GM18867 (cell line): ENCODE data around the gene PARN.
"Not testable (repeated sequence)": the region's sequence is repeated elsewhere in the genome, so short reads cannot be mapped to it uniquely, and the experiment has no call there.

Source experiments
- ATAC-seq: cut with Tn5 transposase; IDR thresholded peaks from one replicate; pipeline ENCODE4 v1.9.1; 2021; ENCODE audit warnings: mild to moderate bottlenecking, moderate library complexity; ENCODE audit not compliant: unreplicated experiment

The PARN gene, protein sequence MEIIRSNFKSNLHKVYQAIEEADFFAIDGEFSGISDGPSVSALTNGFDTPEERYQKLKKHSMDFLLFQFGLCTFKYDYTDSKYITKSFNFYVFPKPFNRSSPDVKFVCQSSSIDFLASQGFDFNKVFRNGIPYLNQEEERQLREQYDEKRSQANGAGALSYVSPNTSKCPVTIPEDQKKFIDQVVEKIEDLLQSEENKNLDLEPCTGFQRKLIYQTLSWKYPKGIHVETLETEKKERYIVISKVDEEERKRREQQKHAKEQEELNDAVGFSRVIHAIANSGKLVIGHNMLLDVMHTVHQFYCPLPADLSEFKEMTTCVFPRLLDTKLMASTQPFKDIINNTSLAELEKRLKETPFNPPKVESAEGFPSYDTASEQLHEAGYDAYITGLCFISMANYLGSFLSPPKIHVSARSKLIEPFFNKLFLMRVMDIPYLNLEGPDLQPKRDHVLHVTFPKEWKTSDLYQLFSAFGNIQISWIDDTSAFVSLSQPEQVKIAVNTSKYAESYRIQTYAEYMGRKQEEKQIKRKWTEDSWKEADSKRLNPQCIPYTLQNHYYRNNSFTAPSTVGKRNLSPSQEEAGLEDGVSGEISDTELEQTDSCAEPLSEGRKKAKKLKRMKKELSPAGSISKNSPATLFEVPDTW

DNA sequence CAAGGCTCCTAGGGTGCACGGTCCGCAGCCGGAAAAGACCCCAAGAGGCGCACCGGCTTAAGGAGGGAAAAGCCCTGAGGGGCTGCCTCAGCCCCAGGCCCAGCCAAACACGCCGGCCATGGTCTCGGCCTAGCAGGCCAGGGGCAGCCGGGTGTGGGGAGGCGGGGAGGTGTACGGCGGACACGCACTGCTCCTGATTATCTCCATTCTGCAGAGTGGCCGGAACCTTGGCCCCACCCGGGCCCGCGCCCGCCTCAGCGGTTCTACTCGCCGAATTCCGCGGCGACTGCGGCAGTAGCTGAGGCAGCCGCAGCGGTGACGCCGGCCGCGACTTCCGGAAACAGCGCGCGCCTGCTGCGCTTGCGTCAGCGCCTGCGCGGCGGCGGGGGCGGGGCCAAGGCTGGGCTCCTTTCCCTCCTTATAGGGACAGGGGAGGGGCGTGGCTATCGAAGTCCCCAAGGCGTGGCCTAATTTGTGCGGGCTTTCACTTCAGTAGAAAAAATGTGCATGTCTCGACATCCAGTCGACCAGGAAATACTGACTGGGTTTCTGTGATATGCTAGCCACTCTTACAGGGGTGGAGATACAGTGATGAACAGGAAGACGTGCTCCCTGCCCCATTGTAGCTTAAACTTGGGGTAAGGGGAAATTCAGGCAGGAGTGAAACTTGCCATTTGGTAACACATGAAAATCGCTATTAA lies at the start of gene PARN:
Gene PARN, minus strand, starts transcription at position 342 of the 701 bp plus-strand sequence. Its CDS starts 135 bp downstream, at position 207.
- peak; percentile 59 for ATAC-seq

DNA sequence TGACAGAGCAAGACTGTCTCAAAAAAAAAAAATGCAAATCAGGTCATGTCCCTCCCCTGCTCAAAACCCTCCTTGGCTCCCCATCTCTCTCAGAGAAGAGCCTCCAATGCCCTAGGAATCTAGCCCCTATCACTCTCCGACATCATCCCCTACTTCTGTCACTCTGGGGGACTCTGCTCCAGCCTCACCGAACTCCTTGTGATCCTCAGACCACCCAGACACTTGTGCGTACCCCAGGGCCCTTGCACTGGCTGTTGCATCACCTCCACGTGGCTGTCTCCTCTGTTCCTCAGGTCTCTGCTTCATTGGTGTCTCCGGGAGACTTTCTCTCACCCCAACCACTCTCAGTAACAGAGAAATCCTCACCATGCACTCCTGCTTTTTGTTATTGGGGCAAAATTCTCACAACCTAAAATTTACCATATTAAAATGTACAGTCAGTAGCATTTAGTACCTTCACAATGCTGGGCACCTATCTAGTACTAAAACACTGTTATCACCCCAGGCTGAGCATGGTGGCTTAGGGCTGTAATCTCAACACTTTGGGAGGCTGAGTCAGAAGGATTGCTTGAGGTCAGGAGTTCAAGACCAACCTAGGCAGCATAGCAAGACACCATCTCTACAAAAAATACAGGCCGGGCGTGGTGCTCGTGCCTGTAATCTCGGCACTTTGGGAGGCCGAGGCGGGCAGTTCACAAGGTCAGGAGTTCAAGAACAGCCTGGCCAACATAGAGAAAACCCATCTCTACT lies 48.9 kb upstream of the PARN start:
- no peak for ATAC-seq

DNA sequence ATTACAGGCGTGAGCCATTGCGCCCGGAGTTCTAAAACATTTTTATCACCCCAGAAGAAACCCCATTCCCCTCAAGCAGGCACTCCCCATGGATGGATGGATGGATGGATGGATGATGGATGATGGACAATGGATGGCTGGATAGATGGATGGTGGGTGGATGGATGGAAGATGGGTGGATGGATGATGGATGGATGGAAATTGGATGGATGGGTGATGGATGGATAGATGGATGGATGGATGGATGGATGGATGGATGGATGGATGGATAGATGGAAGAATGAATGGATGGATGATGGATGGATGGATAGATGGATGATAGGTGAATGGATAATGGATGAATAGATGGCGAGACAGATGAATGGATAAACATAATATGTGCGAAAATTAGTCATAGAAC lies 47.6 kb upstream of the PARN start:
- no peak for ATAC-seq

DNA sequence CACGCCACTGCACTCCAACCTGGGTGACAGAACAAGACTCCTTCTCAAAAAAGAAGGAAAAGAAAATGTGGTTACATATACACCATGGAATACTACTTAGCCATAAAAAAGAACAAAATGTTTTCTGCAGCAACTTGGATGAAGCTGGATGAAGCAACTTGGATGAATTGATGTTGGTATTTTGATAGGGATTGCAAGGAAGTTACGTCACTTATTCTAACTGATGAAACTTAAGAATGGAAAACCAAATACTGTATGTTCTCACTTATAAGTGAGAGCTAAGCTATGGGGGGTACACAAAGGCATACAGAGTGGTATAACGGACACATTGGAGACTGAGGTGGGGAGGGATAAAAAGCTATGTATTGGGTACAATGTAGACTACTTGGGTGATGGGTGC lies 46.6 kb upstream of the PARN start:
- ATAC-seq = no peak

DNA sequence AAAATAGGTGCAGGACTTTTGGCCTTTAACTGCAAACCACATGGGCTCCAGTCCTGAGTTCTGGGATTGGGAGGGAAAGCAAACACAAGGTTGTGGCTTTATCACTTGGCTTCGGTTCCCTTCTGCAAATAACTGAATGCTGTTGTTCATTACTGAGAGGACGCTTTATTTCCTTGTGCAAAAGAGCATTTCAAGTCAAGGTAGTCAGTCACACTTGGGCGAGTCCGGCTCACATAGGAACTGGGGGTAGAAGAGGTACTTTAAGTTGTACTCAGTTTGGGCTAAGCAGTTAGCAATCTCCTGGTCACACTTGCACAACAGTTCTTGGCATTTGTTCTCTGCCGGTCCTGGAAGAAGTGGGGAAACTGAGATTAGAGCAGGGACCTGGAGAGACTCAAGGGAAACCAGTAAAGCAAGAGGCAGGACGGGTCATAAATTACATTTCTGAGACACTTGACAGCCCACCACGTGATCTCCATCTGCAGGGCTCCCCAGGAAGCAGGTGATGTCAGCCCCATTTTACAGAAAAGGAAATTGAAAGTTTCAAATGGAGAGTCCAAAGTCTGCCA lies 42.4 kb upstream of the PARN start:
- peak; percentile 80 for ATAC-seq

DNA sequence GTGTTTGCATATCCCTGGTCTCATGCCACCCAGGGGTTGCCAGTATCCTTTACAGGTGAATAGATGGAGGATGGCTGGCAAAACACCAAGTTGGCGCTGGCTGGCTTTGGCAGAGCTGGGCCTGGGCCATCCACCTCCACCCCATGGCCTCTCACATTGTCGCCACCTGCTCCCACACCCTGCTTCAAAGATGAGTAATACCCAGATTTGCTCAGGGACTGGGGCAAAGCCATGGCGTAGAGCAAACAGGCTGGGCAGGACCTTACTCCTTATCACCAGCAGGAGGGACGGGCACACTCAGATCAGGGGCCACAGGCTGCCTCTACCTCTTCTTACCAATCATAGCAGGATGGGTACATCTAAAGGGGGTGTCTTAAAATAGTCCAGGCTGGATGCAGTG lies 39.7 kb upstream of the PARN start:
- no peak for ATAC-seq

DNA sequence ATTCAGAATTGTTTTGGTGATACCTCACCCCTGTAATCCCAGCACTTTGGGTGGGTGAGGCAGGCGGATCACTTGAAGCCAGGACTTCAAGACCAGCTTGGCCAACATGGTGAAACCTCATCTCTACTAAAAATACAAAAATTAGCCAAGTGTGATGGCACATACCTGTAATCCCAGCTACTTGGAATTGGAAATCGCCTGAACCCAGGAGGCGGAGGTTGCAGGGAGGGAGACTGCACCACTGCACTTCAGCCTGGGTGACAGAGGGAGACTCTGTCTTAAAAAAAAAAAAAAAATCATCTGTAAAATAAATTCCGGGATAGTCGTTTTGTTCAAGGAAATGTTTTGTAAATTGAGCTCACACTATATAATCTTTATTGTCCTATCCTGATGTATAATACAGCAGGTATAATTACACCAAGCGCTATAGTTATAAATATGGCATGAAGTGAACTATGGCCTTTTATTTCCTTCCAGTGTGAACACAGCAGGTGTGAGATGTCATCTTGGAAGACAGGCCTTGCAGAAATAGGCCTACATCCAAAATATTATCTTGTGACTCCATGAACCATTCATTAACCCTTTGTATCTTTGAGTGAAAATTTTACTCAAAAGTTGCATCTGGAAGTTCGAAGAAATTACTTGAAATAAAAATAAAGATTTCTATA lies 38.6 kb upstream of the PARN start:
- ATAC-seq = no peak

DNA sequence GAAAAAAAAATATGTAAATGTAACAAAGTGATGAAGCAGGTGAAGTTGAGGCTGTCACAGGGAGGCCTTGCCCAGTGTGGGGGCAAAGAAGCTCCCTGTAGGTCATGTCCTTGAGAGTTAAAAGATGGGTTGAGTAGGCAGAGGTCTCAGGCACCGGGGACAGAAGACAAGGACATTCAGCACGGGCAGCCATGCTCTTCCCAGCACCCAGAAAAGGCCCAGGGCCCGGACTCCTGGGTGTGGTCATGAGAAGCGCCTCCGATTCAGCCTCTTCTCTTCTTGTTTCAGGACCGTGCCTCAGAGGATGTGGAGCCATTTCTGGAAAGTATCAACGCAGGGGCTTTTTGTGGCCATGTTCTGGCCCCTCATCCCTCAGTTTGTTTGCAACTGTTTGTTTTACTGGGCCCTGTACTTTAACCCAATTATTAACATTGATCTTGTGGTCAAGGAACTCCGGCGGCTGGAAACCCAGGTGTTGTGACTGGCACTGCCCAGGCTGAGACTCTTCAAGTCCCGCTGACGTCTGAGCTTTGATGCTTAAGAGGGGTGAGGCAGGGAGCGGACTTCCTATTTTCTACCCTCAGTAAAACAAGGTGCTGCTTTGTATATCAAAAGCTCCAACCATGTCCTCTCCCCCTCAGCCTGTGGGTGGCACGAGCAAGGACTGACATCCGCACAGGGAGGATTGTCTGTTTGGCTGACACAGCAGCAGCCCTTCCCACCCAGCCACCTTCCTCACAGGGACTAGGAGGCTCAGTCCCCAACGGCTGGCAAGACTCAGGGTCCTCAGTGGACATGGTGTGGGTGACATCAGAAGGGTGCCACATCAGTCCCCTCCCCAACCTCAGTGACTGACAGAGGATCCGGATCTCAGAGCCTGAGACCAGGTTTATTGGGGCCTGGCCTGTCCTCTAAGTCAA lies 37.5 kb upstream of the PARN start:
- ATAC-seq = no peak

DNA sequence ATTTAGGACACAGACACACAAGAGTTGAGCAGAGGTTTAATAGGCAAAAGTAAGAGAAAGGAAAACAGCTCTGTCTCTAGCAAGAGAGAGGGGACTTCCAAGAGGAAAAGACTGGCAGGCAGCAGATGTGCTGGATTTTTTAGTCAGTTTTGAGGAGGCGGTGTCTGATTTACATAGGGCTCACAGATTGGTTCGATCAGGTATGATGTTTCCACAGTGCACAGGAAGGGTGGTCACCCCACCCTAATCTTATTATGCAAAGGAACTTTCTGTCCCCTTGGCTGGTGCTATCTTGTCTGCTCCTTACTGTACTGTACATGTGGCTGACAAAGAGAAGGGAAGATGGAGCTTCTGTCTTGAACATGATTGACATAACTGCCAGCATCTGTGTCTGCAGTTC lies 28.0 kb upstream of the PARN start:
- ATAC-seq = peak; percentile 58

DNA sequence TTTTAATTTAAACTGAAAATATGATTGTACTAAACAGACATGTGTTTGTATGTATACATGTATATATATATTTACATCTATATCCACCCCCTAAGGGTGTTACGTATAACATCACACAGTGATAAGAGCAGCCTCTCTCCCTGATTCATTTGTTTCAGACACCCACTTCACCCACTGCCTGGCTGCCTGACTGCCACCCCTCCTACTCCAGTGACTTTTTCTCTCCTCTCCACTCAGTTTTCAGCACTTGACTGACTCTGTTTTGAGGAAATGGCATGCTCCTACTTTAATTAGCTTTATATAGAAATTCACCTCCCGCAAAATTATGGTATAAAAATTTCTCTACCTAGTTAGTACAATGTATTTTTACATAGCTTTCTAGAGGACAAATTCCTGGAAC lies 22.7 kb upstream of the PARN start:
- ATAC-seq = no peak

DNA sequence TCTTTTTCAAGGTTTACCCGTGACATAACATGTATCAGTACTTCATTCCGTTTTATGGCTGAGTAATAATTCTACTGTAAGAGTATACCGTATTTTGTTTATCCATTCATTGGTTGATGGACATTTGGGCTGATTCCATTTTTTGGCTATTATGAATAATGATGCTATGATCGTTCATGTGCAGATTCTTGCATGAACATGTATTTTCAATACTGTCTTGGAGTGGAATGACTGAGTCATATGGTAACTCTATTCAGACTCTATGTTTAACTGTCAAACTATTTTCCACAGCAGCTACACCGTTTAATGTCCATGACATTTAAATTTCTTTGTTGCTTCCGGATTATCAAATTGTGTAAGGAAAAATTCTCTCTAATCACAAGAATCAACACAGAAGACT lies 20.6 kb upstream of the PARN start:
- no peak for ATAC-seq

DNA sequence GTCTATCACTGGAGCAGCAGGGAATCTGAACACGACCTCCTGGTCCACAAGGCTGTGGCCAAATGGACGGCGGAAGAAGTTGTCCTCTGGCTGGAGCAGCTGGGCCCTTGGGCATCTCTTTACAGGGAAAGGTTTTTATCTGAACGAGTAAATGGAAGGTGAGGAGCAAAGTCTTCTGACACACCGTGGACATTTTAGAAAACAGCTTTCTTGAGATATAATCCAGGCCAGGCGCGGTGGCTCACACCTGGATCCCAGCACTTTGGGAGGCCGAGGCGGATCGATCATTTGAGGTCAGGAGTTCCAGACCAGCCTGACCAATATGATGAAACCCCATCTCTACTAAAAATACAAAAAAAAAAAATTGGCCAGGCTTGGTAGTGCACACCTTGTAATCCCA lies 19.8 kb upstream of the PARN start:
- no peak for ATAC-seq

DNA sequence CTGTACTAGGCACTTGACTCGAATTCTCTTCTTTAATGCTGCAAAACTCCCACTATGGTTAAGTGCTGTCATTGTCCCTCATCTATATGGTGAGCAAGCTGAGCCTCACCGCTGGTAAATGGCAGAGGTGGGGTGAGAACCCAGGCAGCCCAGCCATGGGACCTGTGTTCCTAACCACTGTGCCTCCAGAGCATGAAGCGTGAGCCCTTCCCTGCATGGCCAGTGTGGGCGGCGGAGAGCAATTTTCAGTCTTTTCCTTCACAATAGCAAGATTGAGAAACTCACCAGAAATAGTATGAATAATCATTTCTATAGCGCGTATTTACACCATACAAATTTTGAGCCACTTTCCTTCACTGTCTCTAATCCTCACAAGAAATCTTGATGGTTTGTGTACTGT lies 11.9 kb upstream of the PARN start:
- ATAC-seq = no peak

DNA sequence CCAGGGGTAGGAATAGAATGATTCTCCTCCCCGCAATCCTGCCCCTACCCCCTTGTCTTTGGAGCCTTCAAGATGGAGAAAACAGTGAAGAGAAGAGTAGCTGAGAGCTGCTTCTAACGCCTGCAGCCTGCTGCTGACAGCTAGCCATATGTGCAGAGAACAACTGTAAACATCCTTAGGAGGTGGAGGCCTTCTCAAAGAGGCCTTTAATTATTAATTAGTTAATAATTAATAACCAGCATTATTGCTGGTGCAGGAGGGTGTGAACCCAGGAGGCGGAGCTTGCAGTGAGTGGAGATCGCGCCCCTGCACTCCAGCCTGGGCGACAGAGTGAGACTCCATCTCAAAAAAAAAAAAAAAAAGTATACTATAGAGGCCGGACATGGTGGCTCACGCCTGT lies 11.1 kb upstream of the PARN start:
- no peak for ATAC-seq

DNA sequence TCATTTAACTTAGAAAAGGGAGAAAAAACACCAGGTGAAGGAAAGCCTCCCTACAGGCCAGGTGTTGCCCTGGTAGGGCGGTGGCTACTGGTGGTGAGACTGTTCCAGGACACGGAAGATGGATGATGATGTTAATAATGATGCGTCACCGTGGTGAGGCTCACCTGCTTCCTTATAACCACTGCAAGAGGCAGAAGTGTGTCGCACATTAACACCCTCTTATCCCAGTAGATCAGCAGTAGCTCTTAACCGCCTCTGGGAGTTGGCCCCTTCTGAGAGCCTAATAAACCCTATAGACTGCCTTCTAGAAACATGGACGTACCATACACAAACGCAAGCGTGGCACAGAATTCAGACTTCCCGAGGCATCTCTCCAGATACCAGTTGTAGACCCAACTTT lies 10.5 kb upstream of the PARN start:
- no peak for ATAC-seq

DNA sequence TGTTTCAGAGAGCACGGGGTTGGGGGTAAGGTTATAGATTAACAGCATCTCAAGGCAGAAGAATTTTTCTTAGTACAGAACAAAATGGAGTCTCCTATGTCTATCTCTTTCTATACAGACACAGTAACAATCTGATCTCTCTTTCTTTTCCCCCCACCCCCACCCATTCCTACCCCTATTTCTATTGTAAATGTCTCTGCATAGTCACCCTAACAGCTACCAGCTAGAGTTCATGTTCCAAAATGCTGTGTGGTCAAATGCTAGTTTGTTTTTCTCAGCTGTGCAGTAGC lies 6.8 kb upstream of the PARN start:
- not testable (repeated sequence) for ATAC-seq

DNA sequence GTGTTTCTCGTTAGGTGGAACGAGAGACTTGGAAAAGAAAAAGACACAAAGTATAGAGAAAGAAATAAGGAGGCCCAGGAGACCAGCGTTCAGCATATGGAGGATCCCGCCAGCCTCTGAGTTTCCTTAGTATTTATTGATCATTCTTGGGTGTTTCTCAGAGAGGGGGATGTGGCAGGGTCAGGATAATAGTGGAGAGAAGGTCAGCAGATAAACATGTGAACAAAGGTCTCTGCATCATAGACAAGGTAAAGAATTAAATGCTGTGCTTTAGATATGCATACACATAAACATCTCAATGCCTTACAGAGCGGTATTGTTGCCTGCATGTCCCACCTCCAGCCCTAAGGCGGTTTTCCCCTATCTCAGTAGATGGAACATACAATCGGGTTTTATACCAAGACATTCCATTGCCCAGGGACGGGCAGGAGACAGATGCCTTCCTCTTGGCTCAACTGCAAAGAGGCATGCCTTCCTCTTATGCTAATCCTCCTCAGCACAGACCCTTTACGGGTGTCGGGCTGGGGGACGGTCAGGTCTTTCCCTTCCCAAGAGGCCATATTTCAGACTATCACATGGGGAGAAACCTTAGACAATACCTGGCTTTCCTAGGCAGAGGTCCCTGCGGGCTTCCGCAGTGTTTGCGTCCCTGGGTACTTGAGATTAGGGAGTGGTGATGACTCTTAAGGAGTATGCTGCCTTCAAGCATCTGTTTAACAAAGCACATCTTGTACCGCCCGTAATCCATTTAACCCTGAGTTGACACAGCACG lies 6.3 kb upstream of the PARN start:
- ATAC-seq = not testable (repeated sequence)

DNA sequence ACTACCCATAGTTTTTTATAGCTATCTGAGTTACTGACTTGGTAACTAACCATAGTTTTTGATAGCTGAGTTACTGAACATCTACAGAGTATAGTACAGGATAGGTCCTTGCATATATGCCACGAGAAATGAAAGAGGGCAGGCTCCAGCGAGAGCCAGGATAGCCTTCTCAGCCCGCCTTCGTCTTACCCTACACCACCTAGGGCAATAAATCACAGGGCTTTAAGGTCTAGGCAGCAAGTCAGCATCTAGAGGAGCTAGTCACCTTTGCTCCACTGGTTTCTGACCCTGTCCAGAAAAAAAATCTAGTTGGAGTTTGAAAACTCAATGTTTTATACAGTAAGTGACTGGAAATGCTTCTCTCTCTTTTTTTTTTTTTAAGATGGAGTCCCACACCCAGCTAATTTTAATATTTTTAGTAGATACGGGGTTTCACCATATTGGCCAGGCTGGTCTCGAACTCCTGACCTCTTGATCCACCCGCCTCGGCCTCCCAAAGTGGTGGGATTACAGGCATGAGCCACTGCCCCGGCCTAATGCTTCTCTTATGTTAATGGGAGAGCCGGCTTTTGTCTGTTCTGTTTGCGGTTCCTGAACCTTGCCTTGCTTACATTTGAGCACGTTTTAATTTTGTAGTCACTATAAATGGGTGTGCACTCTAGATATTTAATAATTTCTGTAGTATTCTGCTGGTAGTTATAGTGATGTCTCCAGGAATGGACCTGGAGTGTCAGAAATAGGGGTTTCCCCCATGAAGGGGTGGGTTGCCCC lies 5.5 kb upstream of the PARN start:
- no peak for ATAC-seq
